Ovary (tissue), 3 donors: ENCODE data around the gene OR4E2.

Experiments used
- CTCF ChIP-seq, 3 donors: fragments of 450-650 bp in 2 of 3; fragments of 200-600 bp in 1 of 3; IDR thresholded peaks; one replicate each; pipeline versions ENCODE4 v1.5.1 to v1.8.0; 2016 to 2022; ENCODE audit warnings: antibody characterized with exemption in 3 of 3, mild to moderate bottlenecking in 1 of 3
- EP300 ChIP-seq: sonication (generic); formaldehyde crosslinking; IDR thresholded peaks from one replicate; pipeline ENCODE4 v1.6.1; 2017; ENCODE audit warnings: antibody characterized with exemption
- donor health status: DM: no; HTN: no; CAD: no.

- no peak for TF ChIP-seq CTCF (IDR thresholded peaks at IDR 0.05)
- TF ChIP-seq EP300 = no peak
These were observed 1.3 kb upstream of the OR4E2 start for GRCh38 chr14:21652209-21652808.
